Measurements from ENCODE around the gene BCL11A. TPM values are rescaled to one million over a fixed set of nuclear protein-coding genes. Genes with fewer than 3 reads are reported as not detected.

The BCL11A gene
- polyA plus RNA-seq, 3 donors: 0.30 to 3.0 TPM; not detected in 1

GRCh38 chr2:60532421-60532820 is 21.0 kb downstream of the BCL11A start:
- no peak overlapping the region for H3K27ac ChIP-seq (ENCODE audit: low read depth, low read length)
- 29 to 89% (median 88%) methylated on average over 3 of the region's 3 CpGs for WGBS, 3 donors

GRCh38 chr2:60531701-60532133 is 21.7 kb downstream of the BCL11A start:
- H3K27ac ChIP-seq (ENCODE audit: low read depth, low read length): no peak overlapping the region
- 46 to 68% (median 63%) methylated on average over 12 of the region's 12 CpGs for WGBS, 3 donors

GRCh38 chr2:60530660-60531281 is 22.7 kb downstream of the BCL11A start:
- H3K27ac ChIP-seq (ENCODE audit: low read depth, low read length): no peak overlapping the region
- WGBS, 3 donors: 5 to 26% (median 15%) methylated on average over 12 of the region's 12 CpGs

GRCh38 chr2:60529785-60530627 is 23.4 kb downstream of the BCL11A start:
- WGBS, 3 donors: 19 to 37% (median 33%) methylated on average over 17 of the region's 17 CpGs
- H3K27ac ChIP-seq (ENCODE audit: low read depth, low read length): no peak overlapping the region

GRCh38 chr2:60529136-60529784 is 24.2 kb downstream of the BCL11A start:
- 70 to 88% (median 76%) methylated on average over 8 of the region's 8 CpGs for WGBS, 3 donors
- no peak overlapping the region for H3K27ac ChIP-seq (ENCODE audit: low read depth, low read length)

GRCh38 chr2:60528281-60529020 is 25.0 kb downstream of the BCL11A start:
- no peak overlapping the region for H3K27ac ChIP-seq (ENCODE audit: low read depth, low read length)
- WGBS, 3 donors: 52 to 86% (median 58%) methylated on average over 9 of the region's 9 CpGs

GRCh38 chr2:60527762-60528161 is 25.7 kb downstream of the BCL11A start:
- WGBS, 3 donors: 45 to 87% (median 54%) methylated on average over 8 of the region's 8 CpGs
- no peak overlapping the region for H3K27ac ChIP-seq (ENCODE audit: low read depth, low read length)

GRCh38 chr2:60526623-60527022 is 26.8 kb downstream of the BCL11A start:
- no peak overlapping the region for H3K27ac ChIP-seq (ENCODE audit: low read depth, low read length)
- WGBS, 3 donors: 64 to 74% (median 65%) methylated on average over 9 of the region's 9 CpGs

- H3K27ac ChIP-seq (ENCODE audit: low read depth, low read length): no peak overlapping the region
- 21 to 44% (median 33%) methylated on average over 1 of the region's 1 CpG for WGBS, 3 donors
These were observed 27.6 kb downstream of the BCL11A start for GRCh38 chr2:60525899-60526298.

GRCh38 chr2:60524874-60525273 is 28.6 kb downstream of the BCL11A start:
- whole genome bisulfite sequencing, 3 donors: 82 to 93% (median 85%) methylated on average over 4 of the region's 4 CpGs
- H3K27ac ChIP-seq (ENCODE audit: low read depth, low read length): no peak overlapping the region

- 53 to 83% (median 66%) methylated on average over 6 of the region's 6 CpGs for WGBS, 3 donors
- H3K27ac ChIP-seq (ENCODE audit: low read depth, low read length): no peak overlapping the region
These were observed 29.5 kb downstream of the BCL11A start for GRCh38 chr2:60523963-60524362.

- WGBS, 3 donors: 65 to 77% (median 71%) methylated on average over 3 of the region's 3 CpGs
These were observed 31.0 kb downstream of the BCL11A start for GRCh38 chr2:60522462-60522861.

GRCh38 chr2:60521626-60522025 is 31.8 kb downstream of the BCL11A start:
- no peak overlapping the region for H3K27ac ChIP-seq (ENCODE audit: low read depth, low read length)

More at GRCh38 chr2:60522462-60522861, 31.0 kb downstream of the BCL11A start:
- H3K27ac ChIP-seq (ENCODE audit: low read depth, low read length): no peak overlapping the region

GRCh38 chr2:60520917-60521539 is 32.4 kb downstream of the BCL11A start:
- 89 to 94% (median 92%) methylated on average over 9 of the region's 9 CpGs for WGBS, 3 donors
- no peak overlapping the region for H3K27ac ChIP-seq (ENCODE audit: low read depth, low read length)

More at GRCh38 chr2:60521626-60522025, 31.8 kb downstream of the BCL11A start:
- WGBS, 3 donors: 77 to 85% (median 84%) methylated on average over 5 of the region's 5 CpGs

- H3K27ac ChIP-seq (ENCODE audit: low read depth, low read length): no peak overlapping the region
- 85 to 89% (median 88%) methylated on average over 8 of the region's 8 CpGs for WGBS, 3 donors
These were observed 33.1 kb downstream of the BCL11A start for GRCh38 chr2:60520151-60520876.

- no peak overlapping the region for H3K27ac ChIP-seq (ENCODE audit: low read depth, low read length)
- 48 to 76% (median 71%) methylated on average over 7 of the region's 7 CpGs for WGBS, 3 donors
These were observed 34.1 kb downstream of the BCL11A start for GRCh38 chr2:60519231-60519863.

- WGBS, 3 donors: 79 to 82% (median 82%) methylated on average over 7 of the region's 7 CpGs
- no peak overlapping the region for H3K27ac ChIP-seq (ENCODE audit: low read depth, low read length)
These were observed 34.9 kb downstream of the BCL11A start for GRCh38 chr2:60518567-60518966.

Data from adipose tissue (tissue), 3 donors.